Neural progenitor cell (in vitro differentiated cells): ENCODE results near the gene NOB1. TPM values are rescaled to one million over a fixed set of nuclear protein-coding genes. Genes with fewer than 3 reads are reported as not detected.

Source experiments
- DNase-seq: peaks from one replicate; pipeline ENCODE4 v3.0.0-alpha.2; 2016; ENCODE audit warnings: low spot score
- H2AFZ ChIP-seq: fragments of 200-600 bp; sonication (generic); replicated peaks from 2 replicates; pipeline ENCODE4 v1.6.1; 2016; ENCODE audit warnings: antibody characterized with exemption
- H3F3A ChIP-seq: fragments of 200-600 bp; sonication (generic); 2 replicates; pipeline ENCODE4 v1.6.1; 2016; ENCODE audit warnings: antibody characterized with exemption, low read depth
- H3K27ac ChIP-seq: fragments of 200-600 bp; sonication (generic); 2 replicates; pipeline ENCODE4 v1.5.1; 2016; ENCODE audit warnings: mild to moderate bottlenecking
- H3K27me3 ChIP-seq: fragments of 200-600 bp; sonication (generic); 2 replicates; pipeline ENCODE4 v1.6.1; 2016; ENCODE audit warnings: mild to moderate bottlenecking, moderate library complexity
- H3K36me3 ChIP-seq: fragments of 200-600 bp; sonication (generic); 2 replicates; pipeline ENCODE4 v1.5.1; 2016
- H3K4me1 ChIP-seq: fragments of 200-600 bp; sonication (generic); 2 replicates; pipeline ENCODE4 v1.6.1; 2016; ENCODE audit warnings: mixed run types
- H3K4me2 ChIP-seq: fragments of 200-600 bp; sonication (generic); 2 replicates; pipeline ENCODE4 v1.6.1; 2016
- H3K4me3 ChIP-seq: fragments of 200-600 bp; sonication (generic); 2 replicates; pipeline ENCODE4 v1.5.1; 2016
- H3K79me2 ChIP-seq: fragments of 200-600 bp; sonication (generic); 2 replicates; pipeline ENCODE4 v1.6.1; 2016; ENCODE audit warnings: low read depth
- H3K9ac ChIP-seq: fragments of 200-600 bp; sonication (generic); 2 replicates; pipeline ENCODE4 v1.6.1; 2016
- H3K9me3 ChIP-seq: fragments of 200-600 bp; sonication (generic); 2 replicates; pipeline ENCODE4 v1.5.1; 2016; ENCODE audit warnings: low read depth
- H4K20me1 ChIP-seq: fragments of 200-600 bp; sonication (generic); 2 replicates; pipeline ENCODE4 v1.6.1; 2016; ENCODE audit warnings: low read depth
- H3K27ac Mint-ChIP-seq: 3 replicates; pipeline ENCODE4 v1.8.0; 2021; ENCODE audit warnings: mixed read lengths
- H3K27me3 Mint-ChIP-seq: 2 replicates; pipeline ENCODE4 v1.8.0; 2022; ENCODE audit warnings: low read depth, mild to moderate bottlenecking, inconsistent platforms, moderate library complexity, mixed read lengths; ENCODE audit not compliant: insufficient read depth
- H3K36me3 Mint-ChIP-seq: 3 replicates; pipeline ENCODE4 v1.8.0; 2021; ENCODE audit warnings: mixed read lengths
- H3K4me1 Mint-ChIP-seq: 3 replicates; pipeline ENCODE4 v1.8.0; 2021; ENCODE audit warnings: mixed read lengths
- H3K4me3 Mint-ChIP-seq: 3 replicates; pipeline ENCODE4 v1.8.0; 2021; ENCODE audit warnings: mild to moderate bottlenecking, moderate library complexity, mixed read lengths
- H3K9me3 Mint-ChIP-seq: 3 replicates; pipeline ENCODE4 v1.8.0; 2020; ENCODE audit warnings: mixed read lengths
- CTCF ChIP-seq: fragments of 200-600 bp; sonication (generic); IDR thresholded peaks from 2 replicates; pipeline ENCODE4 v1.5.1; 2017; ENCODE audit warnings: antibody characterized with exemption, mild to moderate bottlenecking
- EZH2 ChIP-seq: fragments of 200-600 bp; sonication (generic); IDR thresholded peaks from 2 replicates; pipeline ENCODE4 v1.6.1; 2017; ENCODE audit warnings: antibody characterized with exemption, mild to moderate bottlenecking, moderate library complexity
- EZH2phosphoT487 ChIP-seq: fragments of 200-600 bp; sonication (generic); IDR thresholded peaks from 2 replicates; pipeline ENCODE4 v1.6.1; 2017; ENCODE audit warnings: antibody characterized with exemption
- total RNA-seq: library from RNA; depleted of rRNA; stranded (reverse); fragments of >200 nt; gene quantifications from 2 replicates; pipeline ENCODE4 v1.2.3, GENCODE V29; 2015; ENCODE audit warnings: low replicate concordance

NOB1 gene
- total RNA-seq, 1 donor from 2014 or later = 30.3 TPM

- Histone ChIP-seq H3K27me3 (no peaks in the 10 kb centered on the region), H2AFZ (no peak overlapping the region), H3K9ac (no peak overlapping the region), H3K79me2 (no peaks in the 10 kb centered on the region), H4K20me1 (no peaks in the 10 kb centered on the region), H3K9me3 (no peaks in the 10 kb centered on the region), H3K36me3 (no peaks in the 10 kb centered on the region), H3K4me3 (no peak overlapping the region), H3F3A (peaks cover 14% of the 10 kb centered on the region), H3K27ac (no peak overlapping the region), H3K4me2 (no peak overlapping the region), H3K4me1 (peaks cover 2% of the 10 kb centered on the region)
- Mint-ChIP-seq H3K36me3 (no peaks in the 10 kb centered on the region), H3K27me3 (no peaks in the 10 kb centered on the region), H3K4me1 (peaks cover 15% of the 10 kb centered on the region), H3K4me3 (no peak overlapping the region), H3K9me3 (no peaks in the 10 kb centered on the region), H3K27ac (no peak overlapping the region)
- no peak for TF ChIP-seq CTCF
- no peak for TF ChIP-seq EZH2phosphoT487
- TF ChIP-seq EZH2 = no peak
- DNase-seq = no peak
These were observed 33.8 kb downstream of the NOB1 start for GRCh38 chr16:69720822-69721430.

- no peaks in the 10 kb centered on the region for H3K4me1 ChIP-seq
- no peak overlapping the region for H3K4me3 ChIP-seq
- Mint-ChIP-seq H3K27ac (peak overlapping the region; percentile 30), H3K9me3 (no peaks in the 10 kb centered on the region), H3K36me3 (peaks cover 6% of the 10 kb centered on the region), H3K27me3 (peaks cover 4% of the 10 kb centered on the region), H3K4me3 (no peak overlapping the region), H3K4me1 (no peaks in the 10 kb centered on the region)
- no peaks in the 10 kb centered on the region for H3K27me3 ChIP-seq
- H3F3A ChIP-seq = no peaks in the 10 kb centered on the region
- no peaks in the 10 kb centered on the region for H3K9me3 ChIP-seq
- H3K36me3 ChIP-seq = no peaks in the 10 kb centered on the region
- TF ChIP-seq EZH2 (no peak), EZH2phosphoT487 (no peak)
- no peaks in the 10 kb centered on the region for H3K79me2 ChIP-seq
- no peak overlapping the region for H3K9ac ChIP-seq
- no peak overlapping the region for H2AFZ ChIP-seq
- H3K27ac ChIP-seq = no peak overlapping the region
- H4K20me1 ChIP-seq = no peaks in the 10 kb centered on the region
- no peak for DNase-seq
- no peak overlapping the region for H3K4me2 ChIP-seq
These were observed 36.5 kb downstream of the NOB1 start for GRCh38 chr16:69718111-69718764.

- Mint-ChIP-seq H3K4me3 (no peak overlapping the region), H3K27ac (no peak overlapping the region), H3K9me3 (no peaks in the 10 kb centered on the region), H3K4me1 (no peaks in the 10 kb centered on the region), H3K36me3 (peaks cover 6% of the 10 kb centered on the region), H3K27me3 (peaks cover 4% of the 10 kb centered on the region)
- Histone ChIP-seq H3K79me2 (no peaks in the 10 kb centered on the region), H4K20me1 (no peaks in the 10 kb centered on the region), H2AFZ (no peak overlapping the region), H3K4me3 (no peak overlapping the region), H3K27ac (no peak overlapping the region), H3F3A (no peaks in the 10 kb centered on the region), H3K9me3 (no peaks in the 10 kb centered on the region), H3K27me3 (no peaks in the 10 kb centered on the region), H3K36me3 (no peaks in the 10 kb centered on the region), H3K4me2 (no peak overlapping the region), H3K9ac (no peak overlapping the region), H3K4me1 (no peaks in the 10 kb centered on the region)
- TF ChIP-seq CTCF (no peak), EZH2 (no peak), EZH2phosphoT487 (no peak)
- no peak for DNase-seq
These were observed 37.7 kb downstream of the NOB1 start for GRCh38 chr16:69717066-69717465.
